ENCODE data around the gene TMEM185B.
"Not testable (repeated sequence)": the region's sequence is repeated elsewhere in the genome, so short reads cannot be mapped to it uniquely, and the experiment has no call there.

The TMEM185B gene

GRCh38 chr2:120223034-120223912 lies at the start of gene TMEM185B:
Gene TMEM185B (minus strand): TSS chr2:120223400. CDS start chr2:120222976, 424 bp downstream.
- FAIRE-seq: no peak

GRCh38 chr2:120271711-120272379 lies 48.6 kb upstream of the TMEM185B start:
- FAIRE-seq: no peak

GRCh38 chr2:120269816-120270215 lies 46.6 kb upstream of the TMEM185B start:
- no peak for FAIRE-seq

DNA sequence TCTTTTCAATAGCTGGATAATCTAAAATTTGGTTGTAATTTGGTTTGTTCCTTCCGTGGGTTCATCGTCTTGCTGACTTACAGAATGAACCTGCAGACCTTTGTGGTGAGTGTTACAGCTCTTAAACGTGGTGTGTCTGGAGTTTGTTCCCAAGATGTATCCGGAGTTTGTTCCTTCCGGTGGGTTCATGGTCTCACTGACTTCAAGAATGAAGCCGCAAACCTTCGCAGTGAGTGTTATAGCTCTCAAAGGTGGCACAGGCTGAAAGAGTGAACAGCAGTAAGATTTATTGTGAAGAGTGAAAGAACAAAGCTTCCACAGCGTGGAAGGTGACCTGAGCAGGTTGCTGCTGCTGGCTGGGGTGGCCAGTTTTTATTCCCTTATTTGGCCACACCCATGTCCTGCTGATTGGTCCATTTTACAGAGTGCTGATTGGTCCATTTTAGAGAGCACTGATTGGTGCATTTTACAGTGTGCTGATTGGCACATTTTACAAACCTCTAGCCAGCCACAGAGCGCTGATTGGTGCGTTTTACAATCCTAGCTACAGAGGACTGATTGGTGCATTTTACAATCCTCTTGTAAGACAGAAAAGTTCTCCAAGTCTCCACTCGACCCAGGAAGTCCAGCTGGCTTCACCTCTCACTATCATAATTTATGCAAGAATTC lies 46.0 kb upstream of the TMEM185B start:
- no peak for FAIRE-seq

- no peak for FAIRE-seq
Measured at GRCh38 chr2:120267348-120267747, 44.1 kb upstream of the TMEM185B start.

DNA sequence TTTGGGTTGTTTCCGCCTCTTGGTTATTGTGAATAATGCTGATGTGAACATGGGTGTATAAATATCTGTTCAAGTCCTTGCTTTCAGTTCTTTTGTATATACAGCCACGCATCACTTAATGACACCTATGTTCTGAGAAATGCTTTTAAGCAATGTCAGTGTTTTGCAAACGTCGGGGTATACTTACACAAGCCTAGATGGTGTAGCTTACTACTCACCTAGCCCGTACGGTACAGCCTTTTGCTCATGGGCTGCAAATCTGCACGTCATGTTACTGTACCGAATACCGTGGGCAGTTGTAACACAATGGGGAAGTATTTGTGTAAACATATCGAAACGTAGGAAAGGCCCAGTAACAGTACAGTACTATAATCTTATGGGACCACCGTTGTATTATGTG lies 41.8 kb upstream of the TMEM185B start:
- no peak for FAIRE-seq

DNA sequence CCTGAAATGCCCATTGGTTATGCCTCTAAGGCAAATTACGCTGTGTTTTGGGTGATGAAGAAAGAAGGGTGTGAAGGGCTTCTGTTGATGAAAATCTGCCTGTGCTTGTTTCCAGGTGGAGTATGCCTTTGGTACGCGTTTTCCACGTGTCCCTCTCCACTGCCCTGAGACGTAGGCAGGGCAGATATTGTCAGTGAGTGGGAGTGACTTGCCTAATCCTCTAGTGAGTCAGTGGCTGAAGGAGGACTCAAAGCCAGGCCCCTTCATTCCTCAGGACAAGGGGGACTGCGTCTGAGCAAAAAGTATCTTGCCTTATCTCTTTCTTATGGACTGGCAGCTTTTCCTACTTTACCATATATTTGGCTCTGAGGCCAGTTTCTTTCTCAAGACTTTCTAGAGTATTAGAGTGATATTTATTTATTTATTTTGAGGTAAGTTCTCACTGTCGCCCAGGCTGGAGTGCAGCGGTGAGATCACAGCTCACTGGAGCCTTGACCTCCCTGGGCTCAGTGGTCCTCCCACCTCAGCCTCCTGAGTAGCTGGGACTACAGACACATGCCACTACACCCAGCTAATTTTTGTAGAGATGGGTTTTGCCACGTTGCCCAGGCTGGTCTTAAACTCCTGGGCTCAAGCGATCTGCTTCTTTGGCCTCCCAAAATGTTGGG lies 39.7 kb upstream of the TMEM185B start:
- FAIRE-seq: no peak

GRCh38 chr2:120262150-120262549 lies 39.0 kb upstream of the TMEM185B start:
- no peak for FAIRE-seq

DNA sequence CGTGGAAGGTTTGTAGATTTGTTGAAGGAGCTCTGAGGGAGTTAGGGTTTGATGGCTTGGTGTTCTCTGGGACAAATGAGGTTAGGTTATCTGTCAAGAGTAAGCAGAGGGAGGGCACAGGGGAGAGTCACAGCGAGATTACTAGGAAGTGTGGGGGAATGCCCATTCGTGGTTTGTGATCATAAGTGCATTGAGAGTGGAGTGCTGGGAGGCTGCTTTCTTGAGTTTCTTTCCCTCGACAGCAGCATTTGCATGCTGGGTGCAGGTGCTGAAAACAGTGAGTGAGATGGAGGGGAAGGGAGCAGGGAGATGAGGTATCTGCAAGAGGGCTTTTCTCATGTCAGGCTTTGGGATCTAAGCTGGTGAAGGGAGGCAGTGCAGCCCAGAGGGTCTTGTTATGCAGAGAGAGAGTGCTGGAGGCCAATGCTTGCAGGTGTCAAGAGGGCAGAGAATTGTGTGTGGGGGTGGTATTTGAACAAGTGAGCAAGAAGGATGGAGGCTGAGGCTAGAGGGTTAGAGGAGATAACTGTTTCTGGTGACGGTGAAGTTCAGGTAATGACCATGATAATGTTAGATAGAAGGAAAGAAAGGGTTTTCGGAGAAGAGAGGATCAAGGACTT lies 38.3 kb upstream of the TMEM185B start:
- FAIRE-seq: no peak

DNA sequence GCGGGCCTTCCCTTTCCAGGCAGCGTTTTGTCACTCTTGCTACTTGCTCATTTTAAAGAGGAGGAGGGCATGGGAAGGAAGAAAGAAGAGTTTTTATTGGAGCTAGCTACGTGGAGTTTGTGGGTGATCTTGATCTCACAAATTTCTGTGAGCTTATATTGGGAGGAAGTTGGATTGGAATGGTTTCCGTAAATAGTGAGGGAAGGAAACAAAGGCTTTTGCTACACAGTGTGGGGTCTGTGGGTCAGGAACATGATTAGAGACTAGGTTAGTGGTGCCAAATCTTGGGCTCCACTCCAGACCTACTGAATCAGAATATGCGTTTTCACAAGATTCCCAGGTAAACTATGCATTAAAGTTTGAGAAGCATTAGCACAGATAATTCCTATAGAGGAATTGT lies 37.5 kb upstream of the TMEM185B start:
- no peak for FAIRE-seq

- not testable (repeated sequence) for FAIRE-seq
Measured at GRCh38 chr2:120259939-120260338, 36.7 kb upstream of the TMEM185B start.

DNA sequence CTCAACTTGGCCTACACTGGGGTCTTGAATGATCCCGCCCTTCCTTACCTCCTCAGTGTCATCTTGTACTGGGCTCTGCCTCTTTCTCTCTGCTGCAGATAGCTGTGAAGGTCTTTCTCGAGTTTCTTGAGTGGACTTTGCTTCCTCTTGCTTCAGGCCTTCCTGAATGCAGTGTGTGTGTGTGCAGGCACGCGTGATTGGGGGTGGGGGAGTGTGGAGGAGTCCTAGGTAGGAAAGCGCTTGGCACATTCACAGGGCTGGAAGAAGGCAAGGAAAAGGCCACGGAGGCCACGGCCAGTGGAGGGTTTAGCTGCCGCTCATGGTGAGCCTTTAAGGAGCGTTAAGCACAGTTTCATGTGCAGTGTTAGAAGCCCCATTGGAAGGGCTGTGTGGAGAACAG lies 35.0 kb upstream of the TMEM185B start:
- no peak for FAIRE-seq

DNA sequence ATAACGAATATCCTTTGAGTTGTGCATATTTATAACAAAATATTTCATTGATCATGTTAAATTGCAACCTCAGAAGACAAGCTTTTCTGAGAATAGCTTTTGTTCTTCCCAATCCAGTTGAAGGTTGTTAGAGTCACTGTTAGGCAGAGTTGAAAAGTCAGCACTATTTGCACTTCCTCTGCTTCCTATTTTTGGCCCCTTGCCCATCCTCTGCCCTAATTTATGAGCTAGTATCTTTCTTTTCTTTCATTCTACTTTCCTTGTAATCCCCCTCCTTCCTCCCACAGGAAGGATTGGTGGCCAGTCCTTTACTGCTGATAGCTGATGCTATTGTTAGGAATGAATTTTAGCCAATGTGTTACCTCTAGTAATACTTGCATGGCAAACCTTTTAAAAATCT lies 34.3 kb upstream of the TMEM185B start:
- no peak for FAIRE-seq

DNA sequence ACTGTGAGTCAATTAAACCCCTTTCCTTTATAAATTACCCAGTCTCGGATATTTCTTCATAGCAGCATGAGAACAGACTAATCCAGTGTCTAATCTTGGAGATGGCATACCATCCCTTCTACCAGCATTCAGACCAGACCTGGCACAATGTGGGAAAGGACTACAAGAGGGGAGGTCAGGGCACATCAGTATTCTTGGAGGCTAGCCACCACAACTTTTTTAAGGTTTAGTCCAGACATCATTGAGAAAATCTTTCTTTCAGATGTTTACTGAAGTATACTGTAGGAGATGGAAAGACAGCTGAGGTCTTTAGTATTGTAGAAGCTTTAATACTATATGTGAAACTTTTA lies 33.4 kb upstream of the TMEM185B start:
- no peak for FAIRE-seq

GRCh38 chr2:120255986-120256650 lies 32.9 kb upstream of the TMEM185B start:
- no peak for FAIRE-seq

DNA sequence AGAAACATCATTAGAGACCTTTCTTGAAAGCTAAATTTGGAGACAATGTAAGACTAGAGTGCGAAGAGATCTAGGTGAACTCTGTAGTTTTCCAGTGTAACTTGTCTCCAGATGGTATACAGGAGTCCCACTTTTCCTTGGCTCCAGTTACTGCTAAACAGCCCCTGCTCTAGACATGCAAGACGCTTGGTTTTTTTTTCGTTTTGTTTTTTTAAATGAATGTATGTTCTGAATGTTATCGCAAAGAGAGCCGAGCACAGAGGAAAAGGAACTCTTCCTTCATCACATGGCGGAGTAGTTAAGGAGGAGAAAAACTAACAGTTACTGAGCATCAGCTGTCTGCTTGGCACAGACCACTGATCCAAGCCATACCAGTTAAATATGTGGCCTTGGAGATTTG lies 31.9 kb upstream of the TMEM185B start:
- no peak for FAIRE-seq

DNA sequence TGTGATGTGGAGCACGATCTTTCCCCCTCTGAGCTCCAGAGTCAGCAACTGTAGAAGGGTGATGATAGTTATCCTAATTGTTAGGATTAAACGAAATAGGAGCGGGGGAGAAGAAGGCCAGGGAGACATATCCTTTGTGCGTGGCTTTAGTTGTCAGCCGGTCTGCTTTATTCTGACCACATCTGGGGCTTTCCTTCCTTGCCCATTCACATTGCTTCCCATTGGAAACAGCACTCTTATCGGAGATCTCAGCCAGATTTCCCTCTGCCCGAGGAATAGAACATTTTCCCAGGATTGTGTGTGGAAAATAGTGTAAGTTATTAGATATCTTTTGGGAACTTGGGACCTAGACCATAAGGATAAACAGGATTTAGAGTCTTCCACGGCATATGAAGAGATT lies 31.0 kb upstream of the TMEM185B start:
- no peak for FAIRE-seq

DNA sequence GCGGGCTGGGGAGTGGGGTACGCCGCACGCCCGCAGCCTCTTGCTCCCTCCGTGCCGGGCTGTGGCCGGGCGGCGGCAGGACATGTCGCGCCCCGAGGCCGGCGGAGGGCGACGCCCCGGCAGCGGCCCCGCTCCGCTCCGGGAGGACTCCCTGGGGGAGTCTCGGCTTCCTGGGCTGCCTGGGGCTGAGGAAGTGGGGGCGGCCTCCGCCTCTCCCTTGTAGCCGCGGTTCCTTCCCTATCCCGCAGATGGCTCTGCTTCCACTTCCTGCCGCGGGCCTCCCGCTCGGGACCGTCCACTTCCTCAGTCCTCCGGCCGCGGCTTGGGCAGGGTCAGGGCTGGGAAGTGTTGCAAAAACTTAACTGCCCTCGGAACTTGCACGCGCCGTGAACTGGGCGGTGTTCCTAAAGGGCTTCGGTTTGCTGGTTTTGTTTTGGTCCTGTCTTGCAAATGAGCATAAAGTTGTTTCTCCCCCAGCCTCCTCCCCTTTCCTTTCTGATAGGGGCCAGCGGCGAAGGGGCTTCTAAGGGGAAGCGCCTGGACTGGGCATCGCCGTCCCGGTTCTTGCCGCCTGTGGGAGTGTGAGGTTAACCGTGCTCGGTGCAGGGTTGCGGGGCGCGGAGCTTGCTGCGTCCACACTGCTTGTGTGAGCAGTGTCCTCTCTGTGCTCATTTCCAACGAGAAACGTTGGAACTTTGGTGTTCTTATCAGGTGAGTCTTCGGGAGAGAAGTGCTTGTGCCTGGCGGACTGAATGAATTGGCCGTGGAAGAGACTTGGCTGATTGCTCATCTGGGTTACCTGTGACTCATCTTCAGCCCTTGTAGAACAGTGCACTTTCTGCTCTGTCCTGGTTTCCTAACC lies 30.1 kb upstream of the TMEM185B start:
- no peak for FAIRE-seq

DNA sequence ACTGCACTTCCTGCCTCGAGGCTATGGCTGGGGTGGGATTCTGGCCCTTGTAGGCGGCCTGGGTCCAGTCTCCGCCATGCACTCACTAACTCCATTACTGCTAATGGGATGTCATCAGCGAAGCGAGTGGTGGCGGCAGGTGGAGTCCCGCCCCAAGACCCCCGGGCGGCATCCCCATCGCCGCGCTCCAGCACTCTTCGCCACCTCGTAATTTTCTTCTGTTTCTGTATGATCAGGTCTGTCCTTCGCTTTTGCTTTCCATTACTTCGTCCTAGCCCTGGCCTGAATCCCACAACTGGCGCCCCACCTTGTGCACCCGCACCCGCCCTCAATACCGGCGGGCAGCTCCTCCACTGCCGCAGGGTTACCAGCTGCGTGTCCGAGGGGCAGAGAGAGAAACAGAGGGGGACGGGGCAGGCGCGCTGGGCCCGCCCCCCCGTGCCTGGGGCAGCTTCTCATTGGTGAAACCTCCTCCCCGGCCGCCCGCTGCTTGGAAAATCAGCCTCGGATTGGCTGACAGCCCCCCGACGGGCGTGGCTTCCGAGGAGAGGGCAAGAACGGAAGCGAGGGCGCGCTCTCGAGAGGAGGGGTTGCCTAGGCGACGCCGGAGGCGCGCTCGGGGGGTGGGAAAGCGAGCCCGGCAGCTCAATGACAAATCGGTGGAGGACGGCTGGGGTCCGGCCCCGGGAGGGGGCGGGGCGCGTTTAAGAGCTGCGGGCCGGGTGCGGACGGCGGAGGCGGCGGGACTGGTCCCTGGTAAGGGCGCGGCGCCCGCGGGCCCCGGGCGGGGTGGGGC lies 29.2 kb upstream of the TMEM185B start, which contains the start of gene RALB:
TSS of gene RALB (plus strand) at position 628 of the 796 bp plus-strand sequence. CDS start 25,813 bp downstream, outside the sequence.
- FAIRE-seq: peak; percentile 90

GRCh38 chr2:120251880-120252224 lies 28.7 kb upstream of the TMEM185B start:
- no peak for FAIRE-seq

All from TTC549 (cell line).